HCT116 (cell line): ENCODE measurements around the gene SLC24A3. TPM values are rescaled to one million over a fixed set of nuclear protein-coding genes. Genes with fewer than 3 reads are reported as not detected.

Experiments
- ATAC-seq: fragments of 200-7000 bp; cut with Tn5 transposase; 2 replicates; pipeline ENCODE4 v1.9.1; 2020; ENCODE audit warnings: mild to moderate bottlenecking, moderate library complexity
- BruUV-seq: library from RNA; stranded (reverse); fragments of 400-500 nt; replicated peaks from 2 replicates; lab custom pipeline; 2021; lab: Mats Ljungman, UMichigan
- CTCF ChIA-PET: fragments of 300-600 bp; sonication (Branson Sonifier 250); formaldehyde crosslinking; loops from one replicate; lab custom pipeline; 2021; ENCODE audit warnings: antibody characterized with exemption; lab: Charles Lee
- POLR2A ChIA-PET: fragments of 300-600, 350-600 bp; sonication (Branson Sonifier 250); formaldehyde crosslinking; loops from one replicate; lab custom pipeline; 2021; ENCODE audit warnings: antibody characterized with exemption; lab: Charles Lee
- RAD21 ChIA-PET, 2 experiments: fragments of 300-600 bp; sonication (Branson Sonifier 250); formaldehyde crosslinking; loops; one replicate each; lab custom pipeline; 2023; ENCODE audit warnings: low total read pairs in 2 of 2; ENCODE audit not compliant: uncharacterized antibody in 2 of 2, unreplicated experiment in 2 of 2, low non-redundant PET in 1 of 2; lab: Charles Lee
- DNase-seq: peaks from one replicate; pipeline ENCODE4 v3.0.0-alpha.2; 2010; ENCODE audit warnings: low read depth, low spot score
- H2AFZ ChIP-seq: fragments of 200-600 bp; shearing (Covaris generic), sonication (generic); 2 replicates; pipeline ENCODE4 v1.6.1; 2017; ENCODE audit warnings: low read depth, mixed run types, mixed read lengths, antibody characterized with exemption, low read length; ENCODE audit not compliant: poor library complexity, severe bottlenecking
- H3K27ac ChIP-seq: 2 replicates; pipeline ENCODE4 v1.5.1; 2012; ENCODE audit warnings: low read depth, low read length
- H3K27me3 ChIP-seq: fragments of 200-600 bp; sonication (generic); 2 replicates; pipeline ENCODE4 v1.6.1; 2016; ENCODE audit warnings: mixed run types, low read length, mixed read lengths; ENCODE audit not compliant: insufficient read depth
- H3K36me3 ChIP-seq, 2 experiments: fragments of 200-500 bp in 1 of 2; fragments of 200-600 bp in 1 of 2; sonication (Bioruptor generic) in 1 of 2; sonication (generic) in 1 of 2; 2 replicates each; pipeline versions ENCODE4 v1.5.1 to v1.6.1; 2014 to 2016; ENCODE audit warnings: low read length in 2 of 2, inconsistent platforms in 1 of 2, mixed read lengths in 1 of 2, mixed run types in 1 of 2; ENCODE audit not compliant: insufficient read depth in 2 of 2, control insufficient read depth in 1 of 2
- H3K4me1 ChIP-seq, 2 experiments: fragments of 200-600 bp in 1 of 2; sonication (generic) in 1 of 2; 2 replicates each; pipeline versions ENCODE4 v1.5.1 to v1.6.1; 2012 to 2017; ENCODE audit warnings: low read length in 2 of 2, inconsistent platforms in 1 of 2, mild to moderate bottlenecking in 1 of 2, mixed read lengths in 1 of 2, mixed run types in 1 of 2, moderate library complexity in 1 of 2; ENCODE audit not compliant: insufficient read depth in 2 of 2, control insufficient read depth in 1 of 2
- H3K4me2 ChIP-seq: fragments of 200-600 bp; sonication (generic); 2 replicates; pipeline ENCODE4 v1.6.1; 2017; ENCODE audit warnings: mixed run types, low read length, mixed read lengths
- H3K4me3 ChIP-seq, 2 experiments: fragments of 200-600 bp in 1 of 2; sonication (generic) in 1 of 2; replicated peaks in 1 of 2; 2 replicates each; pipeline ENCODE4 v1.5.1; 2011 to 2016; ENCODE audit warnings: low read length in 2 of 2, control low read depth in 1 of 2, low read depth in 1 of 2, mild to moderate bottlenecking in 1 of 2, mixed read lengths in 1 of 2, mixed run types in 1 of 2
- H3K79me2 ChIP-seq: fragments of 200-600 bp; sonication (generic); 2 replicates; pipeline ENCODE4 v1.6.1; 2017; ENCODE audit warnings: mild to moderate bottlenecking, mixed run types, low read length, moderate library complexity, mixed read lengths; ENCODE audit not compliant: insufficient read depth
- H3K9ac ChIP-seq: fragments of 200-600 bp; sonication (generic); 2 replicates; pipeline ENCODE4 v1.6.1; 2016; ENCODE audit warnings: low read length, mixed read lengths
- H3K9me2 ChIP-seq: fragments of 200-600 bp; sonication (generic), shearing (Covaris generic); 2 replicates; pipeline ENCODE4 v1.6.1; 2017; ENCODE audit warnings: mixed run types, mild to moderate bottlenecking, moderate library complexity; ENCODE audit not compliant: insufficient read depth
- H3K9me3 ChIP-seq, 2 experiments: fragments of 200-500 bp in 1 of 2; fragments of 200-600 bp in 1 of 2; sonication (Bioruptor generic) in 1 of 2; sonication (generic) in 1 of 2; 2 replicates each; pipeline ENCODE4 v1.6.1; 2014 to 2017; ENCODE audit warnings: low read length in 2 of 2, mixed read lengths in 2 of 2, inconsistent platforms in 1 of 2, low read depth in 1 of 2, mild to moderate bottlenecking in 1 of 2, mixed run types in 1 of 2, moderate library complexity in 1 of 2; ENCODE audit not compliant: control insufficient read depth in 1 of 2, insufficient read depth in 1 of 2
- H4K20me1 ChIP-seq: fragments of 200-600 bp; sonication (generic), shearing (Covaris generic); 2 replicates; pipeline ENCODE4 v1.6.1; 2017; ENCODE audit warnings: mixed run types, mild to moderate bottlenecking, moderate library complexity; ENCODE audit not compliant: insufficient read depth
- CBX3 ChIP-seq: IDR thresholded peaks from 2 replicates; pipeline ENCODE4 v1.6.1; 2012; ENCODE audit warnings: low read depth
- EGR1 ChIP-seq: IDR thresholded peaks from 2 replicates; pipeline ENCODE4 v1.6.1; 2012; ENCODE audit warnings: low read depth
- EZH2 ChIP-seq: fragments of 200-600 bp; sonication (generic); IDR thresholded peaks from 2 replicates; pipeline ENCODE4 v1.6.1; 2017; ENCODE audit warnings: antibody characterized with exemption, mixed run types
- FOSL1 ChIP-seq: IDR thresholded peaks from 2 replicates; pipeline ENCODE4 v1.6.1; 2012; ENCODE audit warnings: low read depth
- POLR2A ChIP-seq: IDR thresholded peaks from 2 replicates; pipeline ENCODE4 v1.7.0; 2011; ENCODE audit warnings: borderline replicate concordance; ENCODE audit not compliant: insufficient read depth, insufficient read length; ENCODE audit errors: extremely low read depth
- POLR2AphosphoS5 ChIP-seq: IDR thresholded peaks from 2 replicates; pipeline ENCODE4 v1.6.1; 2011; ENCODE audit warnings: mild to moderate bottlenecking, low read depth, low read length, moderate library complexity
- RAD21 ChIP-seq: IDR thresholded peaks from 2 replicates; pipeline ENCODE4 v1.6.1; 2012; ENCODE audit warnings: low read depth, mild to moderate bottlenecking
- SP1 ChIP-seq: IDR thresholded peaks from 2 replicates; pipeline ENCODE4 v1.6.1; 2012; ENCODE audit warnings: low read depth
- ZNF274 ChIP-seq: fragments of 200-500 bp; sonication (Bioruptor generic); IDR thresholded peaks from 2 replicates; pipeline ENCODE4 v1.6.1; 2014; ENCODE audit warnings: mild to moderate bottlenecking, low read depth, low read length, inconsistent platforms
- intact Hi-C: fragments of 100-400 bp; cut with micrococcal nuclease; formaldehyde crosslinking; loops from 2 replicates; pipeline ENCODE4 v1.10.0; 2022
- total RNA-seq: library from RNA; stranded (reverse); gene quantifications from one replicate; pipeline ENCODE4 v1.2.1, GENCODE V29; 2021; ENCODE audit not compliant: unreplicated experiment
- TF ChIP-seq, protein P1 (sequence below), 3 experiments: fragments of 200-600 bp in 1 of 3; sonication (generic) in 1 of 3; IDR thresholded peaks in 2 of 3; conservative IDR thresholded peaks in 1 of 3; 2 replicates each; pipeline ENCODE4 v1.5.1; 2012 to 2017; ENCODE audit warnings: low read depth in 2 of 3, low read length in 2 of 3, antibody characterized with exemption in 1 of 3, borderline replicate concordance in 1 of 3, control low read depth in 1 of 3, mild to moderate bottlenecking in 1 of 3, mixed read lengths in 1 of 3, mixed run types in 1 of 3, moderate library complexity in 1 of 3; ENCODE audit not compliant: insufficient read depth in 1 of 3
- TF ChIP-seq, protein P2 (sequence below): IDR thresholded peaks from 2 replicates; pipeline ENCODE4 v1.6.1; 2012
- TF ChIP-seq, protein P3 (sequence below): IDR thresholded peaks from 2 replicates; pipeline ENCODE4 v1.6.1; 2012; ENCODE audit warnings: low read depth
- TF ChIP-seq, protein P4 (sequence below): IDR thresholded peaks from 2 replicates; pipeline ENCODE4 v1.6.1; 2011; ENCODE audit warnings: mild to moderate bottlenecking, low read length, moderate library complexity; ENCODE audit not compliant: insufficient replicate concordance; ENCODE audit errors: extremely low read depth
- TF ChIP-seq, protein P5 (sequence below): IDR thresholded peaks from 2 replicates; pipeline ENCODE4 v1.6.1; 2012

Gene SLC24A3
- total RNA-seq, 1 experiment from 2014 or later = not detected

DNA sequence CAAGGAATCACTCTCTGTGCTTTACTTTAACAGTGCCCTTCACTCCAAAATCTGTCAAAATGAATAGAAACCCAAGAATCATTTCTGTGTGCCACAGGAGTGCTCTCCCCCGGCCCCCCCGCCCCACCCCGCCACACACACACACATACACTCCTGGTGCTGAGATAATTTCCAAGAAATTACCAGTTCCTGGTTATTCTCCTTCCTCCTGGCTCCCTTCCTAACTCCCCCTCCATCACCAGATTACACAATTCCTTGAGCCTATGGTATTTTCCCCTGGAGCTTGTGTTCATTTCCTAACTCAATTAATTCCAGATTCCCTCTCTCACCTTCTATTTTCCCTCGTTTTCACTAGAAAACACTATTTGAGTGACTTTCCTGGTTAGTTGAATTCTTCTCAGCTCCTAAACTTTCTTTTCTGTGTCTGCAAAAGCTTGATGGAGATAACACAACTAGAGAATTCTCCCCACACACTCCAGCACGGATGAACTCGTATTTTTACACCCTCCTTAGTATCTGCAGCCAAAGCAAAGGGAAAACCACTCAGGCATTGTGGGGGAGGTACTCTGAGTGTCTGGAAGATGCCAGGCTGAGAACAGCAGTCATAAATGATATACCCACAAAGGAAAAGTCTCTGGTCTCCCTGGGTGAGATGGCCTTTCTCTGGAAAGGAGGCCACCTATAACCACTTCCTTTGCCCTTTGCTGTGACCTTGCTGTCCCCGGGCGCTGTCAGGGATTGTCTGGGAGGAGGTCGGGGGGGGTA is 1.9 kb upstream of the SLC24A3 start:
- Histone ChIP-seq H3K36me3 (no peaks in the 10 kb centered on the region), H3K4me2 (no peak overlapping the region), H4K20me1 (no peaks in the 10 kb centered on the region), H3K9ac (no peak overlapping the region), H3K27ac (no peak overlapping the region), H3K9me3 (no peaks in the 10 kb centered on the region; a peak in 1 of 4 replicates), H2AFZ (no peak overlapping the region), H3K4me1 (no peaks in the 10 kb centered on the region), H3K79me2 (no peaks in the 10 kb centered on the region), H3K4me3 (no peak overlapping the region), H3K9me2 (no peaks in the 10 kb centered on the region), H3K27me3 (no peaks in the 10 kb centered on the region)
- CTCF ChIA-PET = no interaction called here
- DNase-seq (no peak), ATAC-seq (no peak)
- RAD21 ChIA-PET = no interaction called here
- no peak for TF ChIP-seq CBX3
- no peak for TF ChIP-seq SP1
- TF ChIP-seq, protein P1, sequence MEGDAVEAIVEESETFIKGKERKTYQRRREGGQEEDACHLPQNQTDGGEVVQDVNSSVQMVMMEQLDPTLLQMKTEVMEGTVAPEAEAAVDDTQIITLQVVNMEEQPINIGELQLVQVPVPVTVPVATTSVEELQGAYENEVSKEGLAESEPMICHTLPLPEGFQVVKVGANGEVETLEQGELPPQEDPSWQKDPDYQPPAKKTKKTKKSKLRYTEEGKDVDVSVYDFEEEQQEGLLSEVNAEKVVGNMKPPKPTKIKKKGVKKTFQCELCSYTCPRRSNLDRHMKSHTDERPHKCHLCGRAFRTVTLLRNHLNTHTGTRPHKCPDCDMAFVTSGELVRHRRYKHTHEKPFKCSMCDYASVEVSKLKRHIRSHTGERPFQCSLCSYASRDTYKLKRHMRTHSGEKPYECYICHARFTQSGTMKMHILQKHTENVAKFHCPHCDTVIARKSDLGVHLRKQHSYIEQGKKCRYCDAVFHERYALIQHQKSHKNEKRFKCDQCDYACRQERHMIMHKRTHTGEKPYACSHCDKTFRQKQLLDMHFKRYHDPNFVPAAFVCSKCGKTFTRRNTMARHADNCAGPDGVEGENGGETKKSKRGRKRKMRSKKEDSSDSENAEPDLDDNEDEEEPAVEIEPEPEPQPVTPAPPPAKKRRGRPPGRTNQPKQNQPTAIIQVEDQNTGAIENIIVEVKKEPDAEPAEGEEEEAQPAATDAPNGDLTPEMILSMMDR (IDR thresholded peaks at IDR 0.05 in 2 of 3, conservative IDR thresholded peaks at IDR 0.05 in 1 of 3; ENCODE audit: borderline replicate concordance in 1 of 3, insufficient read depth in 1 of 3, low read depth in 2 of 3, low read length in 2 of 3) = no peak
- no peak for TF ChIP-seq RAD21
- TF ChIP-seq POLR2A = no peak
- TF ChIP-seq ZNF274 = no peak
- TF ChIP-seq EZH2 = no peak
- TF ChIP-seq, protein P2, sequence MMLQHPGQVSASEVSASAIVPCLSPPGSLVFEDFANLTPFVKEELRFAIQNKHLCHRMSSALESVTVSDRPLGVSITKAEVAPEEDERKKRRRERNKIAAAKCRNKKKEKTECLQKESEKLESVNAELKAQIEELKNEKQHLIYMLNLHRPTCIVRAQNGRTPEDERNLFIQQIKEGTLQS = no peak
- TF ChIP-seq, protein P3, sequence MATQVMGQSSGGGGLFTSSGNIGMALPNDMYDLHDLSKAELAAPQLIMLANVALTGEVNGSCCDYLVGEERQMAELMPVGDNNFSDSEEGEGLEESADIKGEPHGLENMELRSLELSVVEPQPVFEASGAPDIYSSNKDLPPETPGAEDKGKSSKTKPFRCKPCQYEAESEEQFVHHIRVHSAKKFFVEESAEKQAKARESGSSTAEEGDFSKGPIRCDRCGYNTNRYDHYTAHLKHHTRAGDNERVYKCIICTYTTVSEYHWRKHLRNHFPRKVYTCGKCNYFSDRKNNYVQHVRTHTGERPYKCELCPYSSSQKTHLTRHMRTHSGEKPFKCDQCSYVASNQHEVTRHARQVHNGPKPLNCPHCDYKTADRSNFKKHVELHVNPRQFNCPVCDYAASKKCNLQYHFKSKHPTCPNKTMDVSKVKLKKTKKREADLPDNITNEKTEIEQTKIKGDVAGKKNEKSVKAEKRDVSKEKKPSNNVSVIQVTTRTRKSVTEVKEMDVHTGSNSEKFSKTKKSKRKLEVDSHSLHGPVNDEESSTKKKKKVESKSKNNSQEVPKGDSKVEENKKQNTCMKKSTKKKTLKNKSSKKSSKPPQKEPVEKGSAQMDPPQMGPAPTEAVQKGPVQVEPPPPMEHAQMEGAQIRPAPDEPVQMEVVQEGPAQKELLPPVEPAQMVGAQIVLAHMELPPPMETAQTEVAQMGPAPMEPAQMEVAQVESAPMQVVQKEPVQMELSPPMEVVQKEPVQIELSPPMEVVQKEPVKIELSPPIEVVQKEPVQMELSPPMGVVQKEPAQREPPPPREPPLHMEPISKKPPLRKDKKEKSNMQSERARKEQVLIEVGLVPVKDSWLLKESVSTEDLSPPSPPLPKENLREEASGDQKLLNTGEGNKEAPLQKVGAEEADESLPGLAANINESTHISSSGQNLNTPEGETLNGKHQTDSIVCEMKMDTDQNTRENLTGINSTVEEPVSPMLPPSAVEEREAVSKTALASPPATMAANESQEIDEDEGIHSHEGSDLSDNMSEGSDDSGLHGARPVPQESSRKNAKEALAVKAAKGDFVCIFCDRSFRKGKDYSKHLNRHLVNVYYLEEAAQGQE = no peak
- TF ChIP-seq, protein P4, sequence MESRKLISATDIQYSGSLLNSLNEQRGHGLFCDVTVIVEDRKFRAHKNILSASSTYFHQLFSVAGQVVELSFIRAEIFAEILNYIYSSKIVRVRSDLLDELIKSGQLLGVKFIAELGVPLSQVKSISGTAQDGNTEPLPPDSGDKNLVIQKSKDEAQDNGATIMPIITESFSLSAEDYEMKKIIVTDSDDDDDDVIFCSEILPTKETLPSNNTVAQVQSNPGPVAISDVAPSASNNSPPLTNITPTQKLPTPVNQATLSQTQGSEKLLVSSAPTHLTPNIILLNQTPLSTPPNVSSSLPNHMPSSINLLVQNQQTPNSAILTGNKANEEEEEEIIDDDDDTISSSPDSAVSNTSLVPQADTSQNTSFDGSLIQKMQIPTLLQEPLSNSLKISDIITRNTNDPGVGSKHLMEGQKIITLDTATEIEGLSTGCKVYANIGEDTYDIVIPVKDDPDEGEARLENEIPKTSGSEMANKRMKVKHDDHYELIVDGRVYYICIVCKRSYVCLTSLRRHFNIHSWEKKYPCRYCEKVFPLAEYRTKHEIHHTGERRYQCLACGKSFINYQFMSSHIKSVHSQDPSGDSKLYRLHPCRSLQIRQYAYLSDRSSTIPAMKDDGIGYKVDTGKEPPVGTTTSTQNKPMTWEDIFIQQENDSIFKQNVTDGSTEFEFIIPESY = no peak
- TF ChIP-seq EGR1 = no peak
- no peak for TF ChIP-seq POLR2AphosphoS5
- TF ChIP-seq FOSL1 = no peak
- TF ChIP-seq, protein P5, sequence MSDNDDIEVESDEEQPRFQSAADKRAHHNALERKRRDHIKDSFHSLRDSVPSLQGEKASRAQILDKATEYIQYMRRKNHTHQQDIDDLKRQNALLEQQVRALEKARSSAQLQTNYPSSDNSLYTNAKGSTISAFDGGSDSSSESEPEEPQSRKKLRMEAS = no peak
- intact Hi-C loops = loop anchor here (10.0 kb wide), 1 partner anchor 56 kb away; no protein-coding TSS in a partner anchor
- POLR2A ChIA-PET = no interaction called here
- BruUV-seq = no TSS peak
